ENCODE data around the gene GIMAP8. TPM values are rescaled to one million over a fixed set of nuclear protein-coding genes. Genes with fewer than 3 reads are reported as not detected.
"Not testable (repeated sequence)": the region's sequence is repeated elsewhere in the genome, so short reads cannot be mapped to it uniquely, and the experiment has no call there.

GIMAP8 gene
- total RNA-seq, 2 experiments from 2014 or later: 29.2 to 31.0 TPM

DNA sequence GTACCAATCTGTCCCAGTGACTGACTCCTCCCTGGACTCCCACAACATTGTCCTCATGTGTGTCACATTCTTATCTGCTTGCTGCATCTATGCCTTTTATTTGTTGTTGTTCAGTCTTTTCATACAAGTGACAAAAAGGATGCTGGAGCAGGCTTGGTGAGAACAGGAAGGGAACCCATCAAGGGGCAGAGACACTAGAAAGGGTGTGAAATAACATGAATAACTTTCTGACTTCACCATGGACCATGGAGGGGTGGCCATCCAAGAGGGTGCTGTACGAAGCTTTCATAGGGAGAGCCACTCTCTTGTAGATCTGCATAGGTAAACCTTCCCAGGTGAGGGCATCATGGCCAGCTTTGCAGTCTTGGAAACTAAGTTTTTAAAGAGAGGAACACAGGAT is 14.5 kb downstream of the GIMAP8 start:
- H3K9me3 Mint-ChIP-seq: peaks cover 26% of the 10 kb centered on the region
- H3K36me3 Mint-ChIP-seq: peaks cover 83% of the 10 kb centered on the region
- H3K4me1 Mint-ChIP-seq: peaks cover 63% of the 10 kb centered on the region
- H3K27ac Mint-ChIP-seq: peak overlapping the region; percentile 70
- no peaks in the 10 kb centered on the region for H3K27me3 Mint-ChIP-seq
- POLR2A ChIA-PET: interaction anchor here (1.4 to 1.8 kb wide), 4 partner anchors 9 to 50 kb away, joined by 3 to 7 read pairs (median 4); partner anchors contain the start of gene GIMAP7
- ATAC-seq (ENCODE audit: low read depth): peak; percentile 9
- peak overlapping the region; percentile 33 for H3K4me3 Mint-ChIP-seq
- DNase-seq: no peak

DNA sequence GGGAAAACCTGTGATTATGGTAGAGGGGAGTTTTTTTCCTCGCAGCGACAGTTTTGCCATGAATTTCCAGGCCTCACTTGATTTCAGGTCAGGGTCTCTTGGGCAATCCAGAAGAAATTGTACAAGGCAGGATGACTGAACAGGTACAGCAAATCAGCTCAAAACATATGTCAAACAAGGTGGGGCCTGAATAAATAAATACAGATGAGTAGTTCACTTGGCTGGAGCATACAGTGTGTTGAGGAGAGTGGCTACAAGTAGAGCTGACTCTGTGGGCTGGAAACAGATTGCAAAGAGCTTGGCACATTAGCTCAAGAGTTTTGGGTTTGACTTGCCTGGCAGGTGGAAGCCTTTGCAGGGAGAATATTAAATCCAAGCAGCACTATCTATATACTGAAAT is 15.0 kb downstream of the GIMAP8 start:
- Mint-ChIP-seq H3K27me3 (no peaks in the 10 kb centered on the region), H3K4me3 (no peak overlapping the region), H3K4me1 (peaks cover 61% of the 10 kb centered on the region), H3K27ac (no peak overlapping the region), H3K9me3 (peaks cover 23% of the 10 kb centered on the region), H3K36me3 (peaks cover 81% of the 10 kb centered on the region)
- ATAC-seq (ENCODE audit: low read depth) (no peak), DNase-seq (no peak)
- POLR2A ChIA-PET: interaction anchor here (1.0 to 1.8 kb wide), 5 partner anchors 10 to 49 kb away, joined by 3 to 7 read pairs (median 4); partner anchors contain the start of gene GIMAP7

DNA sequence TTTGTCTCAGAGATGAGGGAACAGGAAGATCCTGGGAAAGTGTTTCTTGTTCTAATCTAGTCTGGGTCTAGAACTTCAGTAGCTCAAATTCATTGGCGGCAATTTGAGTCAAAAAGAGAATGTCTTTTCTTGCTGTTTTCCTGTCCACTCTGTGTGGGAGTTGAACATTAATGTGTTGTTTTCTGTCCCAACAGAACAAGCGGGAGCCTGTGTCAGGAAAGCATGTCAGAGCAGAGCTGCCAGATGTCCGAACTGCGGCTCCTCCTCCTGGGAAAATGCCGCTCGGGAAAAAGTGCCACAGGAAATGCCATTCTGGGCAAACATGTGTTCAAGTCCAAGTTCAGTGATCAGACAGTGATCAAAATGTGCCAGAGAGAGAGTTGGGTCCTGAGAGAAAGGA is 16.0 kb downstream of the GIMAP8 start:
- peaks cover 17% of the 10 kb centered on the region for H3K9me3 Mint-ChIP-seq
- H3K4me1 Mint-ChIP-seq: peaks cover 57% of the 10 kb centered on the region
- H3K27me3 Mint-ChIP-seq: no peaks in the 10 kb centered on the region
- no peak overlapping the region for H3K4me3 Mint-ChIP-seq
- ATAC-seq (ENCODE audit: low read depth): no peak
- no peak overlapping the region for H3K27ac Mint-ChIP-seq
- peaks cover 73% of the 10 kb centered on the region for H3K36me3 Mint-ChIP-seq
- DNase-seq: no peak
- POLR2A ChIA-PET: interaction anchor here (1.4 to 1.5 kb wide), 2 partner anchors 15 to 39 kb away, joined by 4 read pairs; no protein-coding TSS in a partner anchor

DNA sequence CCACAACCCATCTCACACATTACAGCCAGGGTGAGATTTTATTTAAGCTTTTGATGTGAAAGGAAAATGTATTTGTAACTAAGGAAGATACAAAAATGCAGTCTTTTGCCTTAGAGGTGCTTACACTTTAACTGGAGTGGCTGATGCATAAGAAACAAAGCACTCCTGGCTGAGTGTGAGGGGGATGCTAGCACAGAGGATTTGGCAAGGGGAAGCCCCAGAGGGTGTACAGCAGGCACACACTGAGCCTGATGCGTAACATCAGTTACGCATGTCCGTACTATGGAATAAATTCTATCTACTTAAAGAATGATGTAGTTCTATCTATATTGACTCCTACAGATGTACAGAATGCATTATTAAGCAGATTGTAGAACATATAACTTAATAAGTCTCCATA is 17.8 kb downstream of the GIMAP8 start:
- Mint-ChIP-seq H3K27me3 (no peaks in the 10 kb centered on the region), H3K27ac (no peak overlapping the region), H3K4me1 (peaks cover 48% of the 10 kb centered on the region), H3K36me3 (peaks cover 66% of the 10 kb centered on the region), H3K9me3 (peaks cover 3% of the 10 kb centered on the region), H3K4me3 (peak overlapping the region; percentile 6)
- ATAC-seq (ENCODE audit: low read depth) (no peak), DNase-seq (no peak)
- POLR2A ChIA-PET: no interaction called here

DNA sequence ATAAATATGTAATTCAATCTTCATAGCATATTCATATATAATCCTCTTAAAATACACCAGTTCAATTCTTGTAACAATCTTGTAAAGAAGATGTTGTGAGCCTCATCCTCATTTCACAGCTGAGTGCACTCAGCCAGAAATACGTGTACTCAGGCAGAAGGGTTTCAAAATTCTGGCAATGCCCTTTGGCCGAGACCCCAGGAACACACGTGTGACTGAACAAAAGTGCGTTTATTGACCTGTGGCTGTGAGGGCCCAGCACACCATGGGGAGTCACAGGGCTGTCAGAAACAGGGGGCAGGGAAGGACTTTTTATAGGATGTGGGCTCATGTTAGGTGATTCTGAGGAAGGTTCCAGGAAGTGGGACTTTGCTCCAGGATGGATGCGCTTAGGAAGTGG is 21.5 kb downstream of the GIMAP8 start:
- ATAC-seq (ENCODE audit: low read depth) (no peak), DNase-seq (no peak)
- POLR2A ChIA-PET: interaction anchor here (2.3 kb wide), 1 partner anchor 10 kb away, joined by 11 read pairs; no protein-coding TSS in a partner anchor
- no peaks in the 10 kb centered on the region for H3K27me3 Mint-ChIP-seq
- peaks cover 42% of the 10 kb centered on the region for H3K4me1 Mint-ChIP-seq
- H3K4me3 Mint-ChIP-seq: no peak overlapping the region
- no peak overlapping the region for H3K27ac Mint-ChIP-seq
- H3K36me3 Mint-ChIP-seq: peaks cover 72% of the 10 kb centered on the region
- H3K9me3 Mint-ChIP-seq: peaks cover 2% of the 10 kb centered on the region

DNA sequence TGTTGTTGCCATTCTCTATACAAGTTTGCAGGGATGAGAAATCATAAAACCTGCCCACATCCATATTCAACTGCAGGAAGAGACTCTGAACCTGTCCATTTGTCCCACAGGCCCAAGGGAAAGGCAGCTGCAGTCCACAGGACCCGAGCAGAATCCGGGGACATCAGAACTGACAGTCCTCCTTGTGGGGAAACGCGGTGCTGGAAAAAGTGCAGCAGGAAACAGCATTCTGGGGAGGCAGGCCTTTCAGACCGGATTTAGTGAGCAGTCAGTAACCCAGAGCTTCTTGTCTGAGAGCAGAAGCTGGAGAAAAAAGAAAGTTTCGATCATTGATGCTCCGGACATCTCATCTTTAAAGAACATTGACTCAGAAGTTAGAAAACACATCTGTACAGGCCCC is 23.5 kb downstream of the GIMAP8 start:
- ATAC-seq (ENCODE audit: low read depth) (no peak), DNase-seq (no peak)
- Mint-ChIP-seq H3K4me3 (no peak overlapping the region), H3K4me1 (peaks cover 40% of the 10 kb centered on the region), H3K9me3 (peaks cover 2% of the 10 kb centered on the region), H3K36me3 (peaks cover 76% of the 10 kb centered on the region), H3K27ac (no peak overlapping the region), H3K27me3 (no peaks in the 10 kb centered on the region)
- POLR2A ChIA-PET: interaction anchor here (0.6 kb wide), 1 partner anchor 22 kb away, joined by 3 read pairs; no protein-coding TSS in a partner anchor

DNA sequence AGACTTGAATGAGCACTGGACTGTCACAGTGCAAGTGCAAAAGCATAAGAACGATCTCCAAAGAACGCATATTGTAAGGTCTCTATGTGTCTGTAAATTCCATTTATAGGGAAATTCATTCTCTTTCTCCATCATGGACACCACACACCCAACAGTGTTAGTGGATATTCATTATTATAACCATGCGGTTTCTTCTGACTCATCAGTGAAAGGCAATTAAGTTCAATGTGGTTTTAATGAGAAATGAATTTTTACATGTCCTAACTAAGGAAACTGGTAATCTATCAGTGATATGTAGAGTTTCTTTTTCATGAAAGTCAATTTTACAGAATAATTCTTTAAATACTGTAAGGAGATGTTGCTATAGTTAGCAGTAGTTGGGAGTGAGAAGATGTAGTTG is 25.9 kb downstream of the GIMAP8 start:
- POLR2A ChIA-PET: interaction anchor here (1.9 kb wide), 1 partner anchor 25 kb away, joined by 6 read pairs; no protein-coding TSS in a partner anchor
- Mint-ChIP-seq H3K27ac (peak overlapping the region; percentile 61), H3K36me3 (peaks cover 68% of the 10 kb centered on the region), H3K9me3 (peaks cover 2% of the 10 kb centered on the region), H3K4me1 (peaks cover 50% of the 10 kb centered on the region), H3K27me3 (no peaks in the 10 kb centered on the region), H3K4me3 (peak overlapping the region; percentile 12)
- ATAC-seq (ENCODE audit: low read depth) (no peak), DNase-seq (no peak)

DNA sequence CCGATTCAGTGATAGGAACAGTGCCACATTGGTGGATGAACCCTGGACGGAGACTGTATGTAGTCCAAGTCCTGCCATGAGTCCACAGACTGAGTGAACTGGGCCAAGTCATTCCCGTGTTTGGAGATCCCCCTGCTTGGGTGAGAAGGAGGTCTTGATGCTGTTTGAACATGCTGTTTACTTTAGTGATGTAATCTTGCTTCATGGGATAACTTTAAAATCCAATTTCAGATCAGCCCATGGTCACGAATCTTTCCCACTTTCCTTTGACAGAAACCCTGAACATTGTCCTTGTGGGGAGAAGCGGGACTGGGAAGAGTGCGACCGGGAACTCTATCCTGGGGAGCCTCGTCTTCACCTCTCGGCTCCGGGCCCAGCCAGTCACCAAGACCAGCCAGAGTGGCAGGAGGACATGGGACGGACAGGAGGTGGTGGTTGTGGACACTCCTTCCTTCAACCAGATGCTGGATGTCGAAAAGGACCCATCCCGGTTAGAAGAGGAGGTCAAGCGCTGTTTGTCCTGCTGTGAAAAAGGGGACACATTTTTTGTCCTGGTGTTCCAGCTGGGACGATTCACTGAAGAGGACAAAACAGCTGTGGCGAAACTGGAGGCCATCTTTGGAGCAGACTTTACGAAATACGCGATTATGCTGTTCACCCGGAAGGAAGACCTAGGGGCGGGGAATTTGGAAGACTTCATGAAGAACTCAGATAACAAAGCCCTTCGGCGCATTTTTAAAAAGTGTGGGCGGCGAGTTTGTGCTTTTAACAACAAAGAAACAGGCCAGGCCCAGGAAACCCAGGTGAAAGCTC is 26.6 kb downstream of the GIMAP8 start:
- H3K27ac Mint-ChIP-seq: peak overlapping the region; percentile 81
- DNase-seq (no peak), ATAC-seq (ENCODE audit: low read depth) (no peak)
- POLR2A ChIA-PET: interaction anchor here (0.8 kb wide), 1 partner anchor 26 kb away, joined by 3 read pairs; no protein-coding TSS in a partner anchor
- H3K4me1 Mint-ChIP-seq: peaks cover 55% of the 10 kb centered on the region
- H3K36me3 Mint-ChIP-seq: peaks cover 67% of the 10 kb centered on the region
- no peaks in the 10 kb centered on the region for H3K27me3 Mint-ChIP-seq
- H3K4me3 Mint-ChIP-seq: no peak overlapping the region
- peaks cover 2% of the 10 kb centered on the region for H3K9me3 Mint-ChIP-seq

DNA sequence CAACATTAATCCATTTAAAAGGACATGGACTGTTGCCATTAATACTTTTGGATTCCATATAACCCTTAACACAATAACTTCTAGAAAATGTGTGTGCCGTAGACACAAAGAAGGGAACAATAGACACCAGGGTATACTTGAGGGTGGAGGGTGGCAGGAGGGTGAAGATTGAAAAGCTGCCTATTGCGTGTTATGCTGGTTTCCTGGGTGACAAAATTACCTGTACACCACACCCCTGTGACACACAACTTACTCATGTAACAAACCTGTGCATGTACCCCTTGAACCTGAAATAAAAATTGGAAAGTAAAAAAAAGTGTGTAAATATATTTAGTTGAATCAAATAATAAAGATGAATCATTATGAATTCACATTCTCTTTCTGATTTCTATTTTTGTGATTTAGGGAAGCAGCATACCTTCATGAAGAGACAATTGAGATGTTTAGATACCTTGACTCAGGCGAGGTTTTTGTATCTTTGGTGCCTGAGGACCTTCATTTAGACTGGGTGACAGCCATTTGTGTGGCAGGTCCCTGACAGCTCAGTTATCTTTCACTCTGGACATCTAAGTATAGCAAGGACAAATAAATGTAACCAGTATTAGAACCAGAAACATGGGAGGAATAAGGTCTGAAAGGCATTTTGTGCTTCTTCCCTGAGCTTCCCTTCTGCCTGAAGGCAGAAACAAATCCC is 28.7 kb downstream of the GIMAP8 start:
- ATAC-seq (ENCODE audit: low read depth) (no peak), DNase-seq (no peak)
- H3K36me3 Mint-ChIP-seq: peaks cover 50% of the 10 kb centered on the region
- peak overlapping the region; percentile 81 for H3K27ac Mint-ChIP-seq
- peaks cover 68% of the 10 kb centered on the region for H3K4me1 Mint-ChIP-seq
- peaks cover 2% of the 10 kb centered on the region for H3K9me3 Mint-ChIP-seq
- no peaks in the 10 kb centered on the region for H3K27me3 Mint-ChIP-seq
- H3K4me3 Mint-ChIP-seq: no peak overlapping the region
- POLR2A ChIA-PET: interaction anchor here (0.6 to 3.9 kb wide), 8 partner anchors 8 to 208 kb away, joined by 3 to 58 read pairs (median 4); partner anchors contain the start of genes GIMAP7 and GIMAP8

DNA sequence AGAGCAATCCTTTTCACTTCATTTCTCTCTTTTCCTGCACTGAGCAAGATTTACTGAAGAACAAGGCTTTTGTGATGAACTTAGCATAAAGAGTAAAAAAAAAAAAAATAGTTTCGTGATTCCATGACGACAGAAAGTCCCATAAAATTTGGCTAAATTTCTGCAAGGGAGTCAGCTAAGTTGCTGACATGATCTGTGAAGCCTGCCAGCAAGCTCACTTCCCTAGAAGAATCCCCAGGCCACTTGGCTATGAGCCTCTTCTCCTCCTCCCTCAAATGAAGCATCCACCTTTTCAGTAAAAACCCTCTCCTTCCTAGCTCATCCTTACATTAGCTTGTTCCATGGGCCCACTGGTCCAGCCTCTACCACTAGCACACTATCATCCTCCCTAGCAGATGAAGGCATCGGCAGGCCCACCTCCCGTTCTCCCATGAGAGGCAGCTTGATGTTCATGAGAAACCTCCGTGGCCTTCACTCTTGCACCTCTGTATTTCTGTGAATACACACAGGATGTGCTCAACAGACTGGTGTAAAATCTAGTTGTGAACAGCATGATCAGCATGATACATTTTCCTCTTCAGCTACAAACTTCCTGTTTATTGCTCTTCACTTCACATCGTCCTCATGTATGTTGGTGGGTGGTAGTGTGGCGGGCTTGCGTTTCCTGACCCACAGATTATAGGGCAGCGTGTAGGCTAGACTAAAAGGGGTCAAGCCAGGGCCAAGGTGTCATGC is 30.9 kb downstream of the GIMAP8 start:
- DNase-seq (peak; percentile 65), ATAC-seq (ENCODE audit: low read depth) (peak; percentile 86)
- POLR2A ChIA-PET: interaction anchor here (0.6 to 3.9 kb wide), 24 partner anchors 11 to 274 kb away, joined by 3 to 58 read pairs (median 6); partner anchors contain the start of genes GIMAP1, GIMAP4, GIMAP6 and GIMAP7
- peaks cover 71% of the 10 kb centered on the region for H3K4me1 Mint-ChIP-seq
- H3K27ac Mint-ChIP-seq: peak overlapping the region; percentile 98
- peak overlapping the region; percentile 84 for H3K4me3 Mint-ChIP-seq
- H3K9me3 Mint-ChIP-seq: peaks cover 2% of the 10 kb centered on the region
- H3K27me3 Mint-ChIP-seq: no peaks in the 10 kb centered on the region
- H3K36me3 Mint-ChIP-seq: peaks cover 35% of the 10 kb centered on the region

DNA sequence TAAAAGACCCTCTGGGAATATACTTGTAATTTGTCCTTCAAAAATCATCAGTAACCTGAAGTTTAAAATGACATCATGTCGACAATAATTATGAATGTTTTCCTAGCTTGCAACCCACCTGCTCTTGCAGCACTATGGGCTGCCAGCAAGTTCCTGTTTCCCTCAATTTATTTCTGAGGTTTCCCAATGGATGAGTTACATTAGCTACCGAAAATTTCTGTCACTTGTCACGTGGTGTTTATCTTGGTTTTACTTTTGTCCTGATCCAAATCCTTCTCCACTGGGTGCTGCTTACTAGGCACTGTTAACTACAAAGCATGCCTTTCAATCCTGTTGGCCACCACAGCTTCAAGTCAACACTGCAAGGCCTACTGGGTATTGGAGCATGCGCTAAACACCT is 31.5 kb downstream of the GIMAP8 start:
- peak overlapping the region; percentile 84 for H3K4me3 Mint-ChIP-seq
- no peaks in the 10 kb centered on the region for H3K9me3 Mint-ChIP-seq
- DNase-seq (no peak), ATAC-seq (ENCODE audit: low read depth) (no peak)
- peaks cover 33% of the 10 kb centered on the region for H3K36me3 Mint-ChIP-seq
- H3K27ac Mint-ChIP-seq: peak overlapping the region; percentile 98
- no peaks in the 10 kb centered on the region for H3K27me3 Mint-ChIP-seq
- POLR2A ChIA-PET: interaction anchor here (1.0 to 3.9 kb wide), 20 partner anchors 11 to 273 kb away, joined by 3 to 58 read pairs (median 6); partner anchors contain the start of genes GIMAP1, GIMAP4, GIMAP6 and GIMAP7
- peaks cover 72% of the 10 kb centered on the region for H3K4me1 Mint-ChIP-seq

DNA sequence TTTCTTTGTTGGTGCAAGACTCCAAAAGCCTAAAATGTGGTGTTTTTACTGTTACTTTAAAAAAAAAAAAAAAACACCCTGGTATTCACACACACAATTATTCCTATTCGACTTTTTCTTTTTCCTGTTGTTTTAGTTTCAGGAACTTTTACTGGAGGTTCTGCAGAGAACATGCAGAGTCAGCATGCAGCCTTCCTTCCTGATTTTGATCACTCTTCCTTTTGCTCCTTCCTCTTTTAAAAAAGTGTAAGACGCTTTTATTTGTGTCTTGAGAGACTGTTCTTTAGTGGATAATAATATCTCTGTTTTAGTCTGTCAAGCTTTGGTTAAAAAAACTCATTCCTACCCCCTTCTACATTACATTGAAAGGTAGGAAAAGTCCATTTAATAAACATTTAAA is 33.1 kb downstream of the GIMAP8 start:
- Mint-ChIP-seq H3K36me3 (peaks cover 20% of the 10 kb centered on the region), H3K27ac (peak overlapping the region; percentile 90), H3K4me3 (peak overlapping the region; percentile 83), H3K4me1 (peaks cover 66% of the 10 kb centered on the region)
- H3K27me3 Mint-ChIP-seq; H3K9me3 Mint-ChIP-seq; DNase-seq; ATAC-seq (ENCODE audit: low read depth): not testable (repeated sequence)
- POLR2A ChIA-PET: interaction anchor here (1.3 to 1.5 kb wide), 2 partner anchors 32 kb away, joined by 4 to 8 read pairs; partner anchors contain the start of gene GIMAP8

All from activated naive CD8-positive, alpha-beta T cell treated with anti-CD3 and anti-CD28 coated beads, Interleukin-2, amount 10 ng/mL, durations not matched to agents 7 days and 5 days (primary cell).